A549 (cell line): ENCODE data around the gene NFASC. TPM values are rescaled to one million over a fixed set of nuclear protein-coding genes. Genes with fewer than 3 reads are reported as not detected.

ENCODE experiments used
- ATAC-seq, 2 experiments: fragments of 200-7000 bp in 1 of 2; fragments of >200 bp in 1 of 2; cut with Nextera tagmentation in 1 of 2; cut with Tn5 transposase in 1 of 2; 3 replicates each; pipeline versions ENCODE4 v1.8.0 to v1.9.1; 2018 to 2020; ENCODE audit warnings: mild to moderate bottlenecking in 1 of 2, moderate library complexity in 1 of 2
- CTCF ChIA-PET: fragments of 300-600 bp; sonication (Branson Sonifier 250); formaldehyde crosslinking; extraction: SDS; loops from one replicate; lab custom pipeline; 2021; ENCODE audit warnings: antibody characterized with exemption, inconsistent platforms; lab: Yijun Ruan, JAX
- POLR2A ChIA-PET: fragments of 350-600 bp; formaldehyde crosslinking; extraction: SDS; loops from one replicate; lab custom pipeline; 2021; ENCODE audit warnings: antibody characterized with exemption, inconsistent platforms; lab: Yijun Ruan, JAX
- DNase-seq, 2 experiments: peaks; one replicate each; pipeline versions ENCODE4 v3.0.0 to v3.0.0-alpha.2; 2011 to 2016; ENCODE audit warnings: low read depth in 1 of 2, low spot score in 1 of 2
- FAIRE-seq: peaks from 2 replicates; lab custom pipeline; 2011; peaks lifted over from hg19 to GRCh38; lab: Jason Lieb, UNC
- H3K27ac ChIP-seq, 2 experiments: fragments of >200 bp; sonication (Bioruptor Twin); formaldehyde crosslinking; 3 replicates each; pipeline ENCODE4 v1.5.1; 2016 to 2017
- H3K4me1 ChIP-seq: fragments of >200 bp; sonication (Bioruptor Twin); formaldehyde crosslinking; 3 replicates; pipeline ENCODE4 v1.6.1; 2016
- H3K4me2 ChIP-seq: fragments of >200 bp; sonication (Bioruptor Twin); formaldehyde crosslinking; 3 replicates; pipeline ENCODE4 v1.6.1; 2016
- H3K4me3 ChIP-seq: fragments of >200 bp; sonication (Bioruptor Twin); formaldehyde crosslinking; 3 replicates; pipeline ENCODE4 v1.5.1; 2016
- H3K9me3 ChIP-seq: fragments of >200 bp; sonication (Bioruptor Twin); formaldehyde crosslinking; 3 replicates; pipeline ENCODE4 v1.6.1; 2016
- CBX2 ChIP-seq: fragments of 200-600 bp; sonication (generic); IDR thresholded peaks from 2 replicates; pipeline ENCODE4 v1.6.1; 2016; ENCODE audit warnings: low read depth, mild to moderate bottlenecking, borderline replicate concordance
- CBX8 ChIP-seq: fragments of 200-600 bp; sonication (generic); IDR thresholded peaks from 2 replicates; pipeline ENCODE4 v1.6.1; 2016
- EP300 ChIP-seq, 2 experiments: fragments of >200 bp; sonication (Bioruptor Twin); formaldehyde crosslinking; IDR thresholded peaks; 2 replicates in 1 of 2; 3 replicates in 1 of 2; pipeline ENCODE4 v1.6.1; 2016 to 2017
- ESRRA ChIP-seq: fragments of 150-350 bp; IDR thresholded peaks from 2 replicates; pipeline ENCODE4 v1.6.1; 2014; ENCODE audit warnings: mild to moderate bottlenecking, low read length, borderline replicate concordance
- FOSL2 ChIP-seq, 2 experiments: fragments of 450-650 bp in 1 of 2; fragments of >200 bp in 1 of 2; sonication (Bioruptor Twin) in 1 of 2; formaldehyde crosslinking; IDR thresholded peaks; 2 replicates each; pipeline versions ENCODE4 v1.5.0 to v1.6.1; 2016 to 2020; ENCODE audit warnings: mild to moderate bottlenecking in 1 of 2, moderate library complexity in 1 of 2
- MAZ ChIP-seq: fragments of 150-350 bp; IDR thresholded peaks from 2 replicates; pipeline ENCODE4 v1.6.1; 2014; ENCODE audit warnings: antibody characterized with exemption, low read depth, low read length, borderline replicate concordance
- WGBS: methylation state at CpG from one replicate; pipeline ENCODE4 v1.1.6; 2017; ENCODE audit errors: missing lambda C conversion rate; 5-methylcytosine and 5-hydroxymethylcytosine counted together
- polyA plus RNA-seq, 4 experiments: library from polyadenylated mRNA; depleted of rRNA in 3 of 4; stranded (reverse); fragments of >200 nt; fragmentation: RNase III in 1 of 4; extraction: RNeasy Plus Mini Kit Qiagen cat#74134 plus additional on column Dnase treatment in 1 of 4; gene quantifications; 2 replicates in 3 of 4; 3 replicates in 1 of 4; pipeline ENCODE4 v1.2.3, GENCODE V29; 2011 to 2017
- TF ChIP-seq, protein P1 (sequence below): fragments of 250-450 bp; sonication (Bioruptor Pico); IDR thresholded peaks from 2 replicates; pipeline ENCODE4 v1.5.0; 2020; ENCODE audit warnings: low read depth, mild to moderate bottlenecking, moderate library complexity
- TF ChIP-seq, protein P2 (sequence below): fragments of 150-350 bp; IDR thresholded peaks from 2 replicates; pipeline ENCODE4 v1.6.1; 2014; ENCODE audit warnings: low read depth, mild to moderate bottlenecking, low read length

NFASC gene
- polyA plus RNA-seq, 2 of the 4 experiments (the other 2 are of a cell fraction) = 0.27 to 0.39 TPM

DNA sequence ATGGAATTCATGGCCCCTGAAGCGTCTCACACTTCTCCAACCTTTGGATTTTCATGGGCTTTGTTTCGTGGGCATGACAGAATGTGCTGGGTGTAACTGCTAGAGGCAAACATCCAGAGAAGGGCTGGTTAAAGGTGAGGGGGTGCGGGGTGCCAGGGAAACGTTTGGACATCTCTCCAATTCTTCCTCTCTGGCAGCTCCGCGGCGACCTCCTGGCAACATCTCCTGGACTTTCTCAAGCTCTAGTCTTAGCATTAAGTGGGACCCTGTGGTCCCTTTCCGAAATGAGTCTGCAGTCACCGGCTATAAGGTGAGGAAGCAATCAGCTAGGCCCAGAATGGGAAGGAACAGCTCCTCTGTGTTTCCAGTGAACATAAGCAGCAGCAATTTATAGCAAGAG is 201.6 kb downstream of the NFASC start:
- no peak overlapping the region for H3K4me2 ChIP-seq
- H3K4me3 ChIP-seq = no peak overlapping the region
- no peaks in the 10 kb centered on the region for H3K9me3 ChIP-seq
- POLR2A ChIA-PET = no interaction called here
- TF ChIP-seq EP300 (IDR thresholded peaks at IDR 0.05) (no peak), MAZ (no peak), CBX2 (no peak), FOSL2 (IDR thresholded peaks at IDR 0.05) (no peak), FOSL2 (CRISPR knock-in tag; IDR thresholded peaks at IDR 0.05) (no peak), CBX8 (no peak), ESRRA (no peak)
- TF ChIP-seq, protein P1, sequence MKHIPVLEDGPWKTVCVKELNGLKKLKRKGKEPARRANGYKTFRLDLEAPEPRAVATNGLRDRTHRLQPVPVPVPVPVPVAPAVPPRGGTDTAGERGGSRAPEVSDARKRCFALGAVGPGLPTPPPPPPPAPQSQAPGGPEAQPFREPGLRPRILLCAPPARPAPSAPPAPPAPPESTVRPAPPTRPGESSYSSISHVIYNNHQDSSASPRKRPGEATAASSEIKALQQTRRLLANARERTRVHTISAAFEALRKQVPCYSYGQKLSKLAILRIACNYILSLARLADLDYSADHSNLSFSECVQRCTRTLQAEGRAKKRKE = no peak
- TF ChIP-seq, protein P2, sequence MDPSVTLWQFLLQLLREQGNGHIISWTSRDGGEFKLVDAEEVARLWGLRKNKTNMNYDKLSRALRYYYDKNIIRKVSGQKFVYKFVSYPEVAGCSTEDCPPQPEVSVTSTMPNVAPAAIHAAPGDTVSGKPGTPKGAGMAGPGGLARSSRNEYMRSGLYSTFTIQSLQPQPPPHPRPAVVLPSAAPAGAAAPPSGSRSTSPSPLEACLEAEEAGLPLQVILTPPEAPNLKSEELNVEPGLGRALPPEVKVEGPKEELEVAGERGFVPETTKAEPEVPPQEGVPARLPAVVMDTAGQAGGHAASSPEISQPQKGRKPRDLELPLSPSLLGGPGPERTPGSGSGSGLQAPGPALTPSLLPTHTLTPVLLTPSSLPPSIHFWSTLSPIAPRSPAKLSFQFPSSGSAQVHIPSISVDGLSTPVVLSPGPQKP = no peak
- TF ChIP-seq, all 56 proteins: peak for 0
- ATAC-seq = no peak
- DNase-seq = no peak
- 70% methylated on average over 9 of the region's 9 CpGs for WGBS
- Histone ChIP-seq H3K4me1 (no peaks in the 10 kb centered on the region), H3K27ac (no peak overlapping the region)
- CTCF ChIA-PET = interaction anchor here (1.2 to 15.7 kb wide), 5 partner anchors 11 to 184 kb away, joined by 3 to 134 read pairs (median 14); no protein-coding TSS in a partner anchor
- FAIRE-seq = no peak

Other genes with a start within 250 kb of the NFASC start
- 3.6 and 4.3 TPM in 2 replicates for gene LRRN2, start 185.1 kb upstream of the NFASC start, polyA plus RNA-seq (2011; rRNA removed)
- 5.7 to 6.8 TPM (median 6.6 TPM) in 3 replicates for gene LRRN2, start 185.1 kb upstream of the NFASC start, polyA plus RNA-seq (2017; fragmentation: RNase III; extraction: RNeasy Plus Mini Kit Qiagen cat#74134 plus additional on column Dnase treatment)
- gene CNTN2, start 172.3 kb downstream of the NFASC start, polyA plus RNA-seq (2011; rRNA removed) = not detected in 2 replicates
- gene CNTN2, start 172.3 kb downstream of the NFASC start, polyA plus RNA-seq (2017; fragmentation: RNase III; extraction: RNeasy Plus Mini Kit Qiagen cat#74134 plus additional on column Dnase treatment) = not detected in 3 replicates
- 4.3 and 5.4 TPM in 2 replicates for gene TMEM81, start 213.6 kb downstream of the NFASC start, polyA plus RNA-seq (2011; rRNA removed)
- 2.0 to 2.3 TPM (median 2.2 TPM) in 3 replicates for gene TMEM81, start 213.6 kb downstream of the NFASC start, polyA plus RNA-seq (2017; fragmentation: RNase III; extraction: RNeasy Plus Mini Kit Qiagen cat#74134 plus additional on column Dnase treatment)